ENCODE data around the gene KLHL26.

The KLHL26 gene

DNA sequence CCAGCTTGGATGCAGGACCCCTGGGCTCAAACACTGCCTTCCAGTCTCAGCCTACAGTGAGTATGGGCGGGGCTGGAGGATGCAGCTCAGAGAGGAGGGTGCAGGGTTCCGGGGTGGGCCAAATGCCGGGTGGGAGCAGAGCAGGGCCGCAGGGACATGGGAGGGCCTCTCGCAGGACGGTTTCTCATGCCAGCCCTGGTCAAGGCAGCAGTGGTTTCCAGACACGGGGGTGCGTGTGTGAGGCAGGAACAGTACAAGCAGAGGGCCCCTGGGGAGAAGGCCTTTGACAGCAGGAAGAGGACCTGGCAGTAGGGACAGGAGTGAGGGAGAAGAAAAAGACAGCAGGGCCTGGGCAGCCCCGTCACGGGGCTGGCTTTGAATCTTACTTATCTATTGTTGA is 80.8 kb downstream of the KLHL26 start:
- Histone ChIP-seq H3K27me3 (ENCODE audit: control insufficient read depth in 1 of 2, insufficient read depth in 2 of 2, low read length in 2 of 2) (no peaks in the 10 kb centered on the region), H3K4me1 (ENCODE audit: control insufficient read depth in 1 of 2, insufficient read depth in 2 of 2, low read length in 2 of 2) (no peaks in the 10 kb centered on the region), H3K9me3 (ENCODE audit: control insufficient read depth in 1 of 2, low read length in 2 of 2) (no peaks in the 10 kb centered on the region), H3K27ac (ENCODE audit: low read depth, low read length) (no peak overlapping the region), H3K36me3 (ENCODE audit: control insufficient read depth in 1 of 2, insufficient read depth in 2 of 2, low read length in 2 of 2) (peaks cover 0 to 6% of the 10 kb centered on the region in 2 donors), H3K9ac (ENCODE audit: low read depth in 1 of 2, low read length in 2 of 2) (no peak overlapping the region), H3K4me3 (ENCODE audit: low read depth in 1 of 2, low read length in 2 of 2) (no peak overlapping the region)

DNA sequence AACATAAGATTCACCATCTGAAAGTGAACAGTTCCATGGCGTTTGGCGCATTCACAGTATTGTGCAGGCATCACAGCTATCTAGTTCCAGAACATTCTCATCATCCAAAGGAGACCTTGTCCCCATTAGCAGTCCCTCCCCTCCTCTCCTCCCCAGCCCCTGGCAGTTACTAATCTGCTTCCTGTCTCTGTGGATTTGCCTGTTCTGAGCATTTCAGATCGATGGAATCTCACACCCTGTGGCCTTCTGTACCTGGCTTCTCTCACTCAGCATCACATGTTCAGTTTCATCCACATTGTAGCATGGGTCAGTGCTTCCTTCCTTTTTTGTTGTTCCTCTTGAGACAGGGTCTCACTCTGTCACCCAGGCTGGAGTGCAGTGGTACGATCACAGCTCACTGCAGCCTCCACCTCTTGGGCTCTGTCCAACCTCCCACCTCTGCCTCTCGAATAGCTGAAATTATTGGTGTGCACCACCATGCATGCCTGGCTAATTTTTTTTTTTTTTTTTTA is 81.2 kb downstream of the KLHL26 start:
- Histone ChIP-seq H3K9me3 (ENCODE audit: control insufficient read depth in 1 of 2, low read length in 2 of 2) (no peaks in the 10 kb centered on the region), H3K9ac (ENCODE audit: low read depth in 1 of 2, low read length in 2 of 2) (no peak overlapping the region), H3K4me3 (ENCODE audit: low read depth in 1 of 2, low read length in 2 of 2) (no peak overlapping the region), H3K4me1 (ENCODE audit: control insufficient read depth in 1 of 2, insufficient read depth in 2 of 2, low read length in 2 of 2) (no peaks in the 10 kb centered on the region), H3K27me3 (ENCODE audit: control insufficient read depth in 1 of 2, insufficient read depth in 2 of 2, low read length in 2 of 2) (no peaks in the 10 kb centered on the region), H3K36me3 (ENCODE audit: control insufficient read depth in 1 of 2, insufficient read depth in 2 of 2, low read length in 2 of 2) (peaks cover 0 to 8% of the 10 kb centered on the region in 2 donors), H3K27ac (ENCODE audit: low read depth, low read length) (no peak overlapping the region)

DNA sequence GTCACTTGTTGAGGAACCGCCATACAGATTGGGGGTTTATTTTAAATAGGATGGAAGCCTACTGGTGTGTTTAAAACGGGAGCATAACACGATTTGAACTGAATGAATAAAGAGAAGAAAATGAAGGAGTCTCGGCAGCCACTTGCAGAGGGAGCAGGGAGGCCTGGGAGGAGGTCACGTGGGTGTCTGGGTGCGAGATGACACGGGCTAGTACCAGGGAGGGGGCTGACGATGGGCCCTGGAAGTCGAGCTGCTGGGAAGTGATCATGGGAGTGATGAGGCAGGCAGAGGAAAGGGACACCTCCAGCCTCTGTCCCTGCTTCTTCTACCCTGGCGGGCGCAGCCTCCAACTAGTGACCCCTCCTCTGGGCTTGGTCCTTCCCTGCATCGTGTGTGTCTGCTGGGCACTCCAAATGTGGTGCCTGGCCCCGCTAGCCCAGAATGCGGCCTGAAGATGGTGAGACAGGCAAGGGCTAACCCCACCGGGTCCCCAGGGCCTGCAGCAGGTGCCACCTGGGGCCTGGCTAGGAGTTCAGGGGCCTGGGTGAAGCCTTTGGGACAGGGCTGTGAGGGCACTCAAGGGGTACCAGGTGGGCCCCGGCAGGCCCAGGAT is 82.1 kb downstream of the KLHL26 start:
- no peaks in the 10 kb centered on the region for H3K9me3 ChIP-seq (ENCODE audit: control insufficient read depth in 1 of 2, low read length in 2 of 2)
- H3K27me3 ChIP-seq (ENCODE audit: control insufficient read depth in 1 of 2, insufficient read depth in 2 of 2, low read length in 2 of 2) = no peaks in the 10 kb centered on the region
- H3K27ac ChIP-seq (ENCODE audit: low read depth, low read length) = no peak overlapping the region
- H3K4me3 ChIP-seq (ENCODE audit: low read depth in 1 of 2, low read length in 2 of 2) = no peak overlapping the region
- no peaks in the 10 kb centered on the region for H3K4me1 ChIP-seq (ENCODE audit: control insufficient read depth in 1 of 2, insufficient read depth in 2 of 2, low read length in 2 of 2)
- H3K36me3 ChIP-seq (ENCODE audit: control insufficient read depth in 1 of 2, insufficient read depth in 2 of 2, low read length in 2 of 2) = peaks cover 0 to 8% of the 10 kb centered on the region in 2 donors
- H3K9ac ChIP-seq (ENCODE audit: low read depth in 1 of 2, low read length in 2 of 2) = no peak overlapping the region

DNA sequence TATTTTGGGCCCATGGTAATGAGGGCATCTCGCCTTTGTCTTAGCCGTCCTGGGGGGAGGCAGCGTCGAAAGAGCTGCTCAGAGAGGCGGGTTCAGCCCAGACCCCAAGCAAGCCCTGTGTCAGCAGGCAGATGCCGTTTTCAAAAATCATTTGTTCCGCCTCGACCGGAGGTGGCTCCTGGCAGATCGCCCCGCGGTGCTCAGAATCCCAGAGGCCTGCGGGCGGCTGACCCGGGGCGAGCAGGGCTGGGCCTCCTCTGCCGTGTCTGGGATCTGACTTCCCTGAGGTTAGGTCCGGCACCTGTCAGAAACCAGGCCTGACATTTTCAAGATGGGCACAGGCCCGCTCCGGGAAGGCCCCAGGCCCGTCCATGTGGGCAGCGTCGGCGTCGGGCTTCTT is 82.7 kb downstream of the KLHL26 start:
- no peak overlapping the region for H3K27ac ChIP-seq (ENCODE audit: low read depth, low read length)
- H3K9ac ChIP-seq (ENCODE audit: low read depth in 1 of 2, low read length in 2 of 2) = no peak overlapping the region
- H3K9me3 ChIP-seq (ENCODE audit: control insufficient read depth in 1 of 2, low read length in 2 of 2) = no peaks in the 10 kb centered on the region
- H3K27me3 ChIP-seq (ENCODE audit: control insufficient read depth in 1 of 2, insufficient read depth in 2 of 2, low read length in 2 of 2) = no peaks in the 10 kb centered on the region
- H3K4me3 ChIP-seq (ENCODE audit: low read depth in 1 of 2, low read length in 2 of 2) = no peak overlapping the region
- H3K4me1 ChIP-seq (ENCODE audit: control insufficient read depth in 1 of 2, insufficient read depth in 2 of 2, low read length in 2 of 2) = no peaks in the 10 kb centered on the region
- peaks cover 0 to 8% of the 10 kb centered on the region in 2 donors for H3K36me3 ChIP-seq (ENCODE audit: control insufficient read depth in 1 of 2, insufficient read depth in 2 of 2, low read length in 2 of 2)
